ENCODE data around the gene MIGA2. TPM values are rescaled to one million over a fixed set of nuclear protein-coding genes. Genes with fewer than 3 reads are reported as not detected.
A peak's percentile ranks its signal among the peaks of the same experiment; 100 is the strongest.

The MIGA2 gene
- total and polyA plus RNA-seq, 2 of the 8 experiments (the other 6 are each of a cell fraction or from before 2014, with no cell fraction given) = 24.6 to 39.0 TPM

- Histone ChIP-seq H3K23ac (ENCODE audit: insufficient read length) (no peak overlapping the region), H3K23me2 (ENCODE audit: low read depth, low read length) (peaks cover 10% of the 10 kb centered on the region), H2AFZ (ENCODE audit: low read length) (peak overlapping the region; percentile 66; the same call in 1 of the 2 replicates), H3K9me3 (ENCODE audit: insufficient read depth in 2 of 2, low read depth in 1 of 2, low read length in 1 of 2) (no peaks in the 10 kb centered on the region), H2BK120ac (replicated peaks; ENCODE audit: low read depth, low read length) (peak overlapping the region; percentile 78), H3K27ac (ENCODE audit: low read depth, low read length) (peak overlapping the region; percentile 95), H3K79me1 (ENCODE audit: low read depth, low read length) (peaks cover 4% of the 10 kb centered on the region), H4K5ac (ENCODE audit: insufficient read length, low read depth, low read length) (peak overlapping the region; percentile 99), H2BK15ac (ENCODE audit: low read length) (no peak overlapping the region), H3K36me3 (ENCODE audit: control insufficient read depth in 2 of 4, insufficient read depth in 4 of 4, low read length in 3 of 4) (no peaks in the 10 kb centered on the region), H3K18ac (ENCODE audit: extremely low read depth, low read length) (peak overlapping the region; percentile 99), H3K14ac (ENCODE audit: insufficient read length) (no peak overlapping the region), H3K56ac (replicated peaks; ENCODE audit: insufficient read length, low read depth, low read length) (peak overlapping the region; percentile 99), H3K9ac (replicated peaks in 1 of 4; ENCODE audit: extremely low read depth in 1 of 4, low read depth in 3 of 4, low read length in 3 of 4) (peak overlapping the region; percentile 55 to 94 (median 94)), H2BK12ac (ENCODE audit: low read depth, low read length) (no peak overlapping the region; the same call in 1 of the 2 replicates), H3K27me3 (replicated peaks in 1 of 4; ENCODE audit: control insufficient read depth in 3 of 4, extremely low read depth in 1 of 4, insufficient read depth in 3 of 4, low read length in 3 of 4) (peaks cover 0 to 15% (median 13%) of the 10 kb centered on the region in 4 experiments; a peak in 5 of 7 replicates), H2BK5ac (ENCODE audit: low read depth, low read length) (peak overlapping the region; percentile 93), H4K91ac (replicated peaks; ENCODE audit: insufficient read length, low read length) (peak overlapping the region; percentile 96), H3K4me2 (ENCODE audit: insufficient read depth in 1 of 2, low read depth in 2 of 2, low read length in 2 of 2) (peak overlapping the region; percentile 84 to 99), H4K20me1 (replicated peaks in 1 of 2; ENCODE audit: control insufficient read depth in 1 of 2, insufficient read depth in 2 of 2, low read length in 2 of 2) (peaks cover 0 to 2% of the 10 kb centered on the region in 2 experiments), H2AK5ac (ENCODE audit: low read depth, low read length) (no peak overlapping the region), H3K4ac (replicated peaks; ENCODE audit: insufficient read length, low read depth, low read length) (peak overlapping the region; percentile 91), H3K79me2 (ENCODE audit: control insufficient read depth in 1 of 2, insufficient read depth in 2 of 2, low read length in 2 of 2) (peaks cover 0 to 42% of the 10 kb centered on the region in 2 experiments; a peak in 3 of 4 replicates), H2BK20ac (ENCODE audit: low read length) (no peak overlapping the region), H3K4me1 (replicated peaks in 1 of 4; ENCODE audit: control insufficient read depth in 3 of 4, insufficient read depth in 4 of 4, low read length in 3 of 4) (peaks cover 0 to 5% (median 3%) of the 10 kb centered on the region in 4 experiments; a peak in 3 of 7 replicates), H4K8ac (ENCODE audit: extremely low read depth, insufficient read depth, low read length) (peak overlapping the region; percentile 99), H3K4me3 (ENCODE audit: extremely low read depth in 1 of 4, insufficient read depth in 2 of 4, low read depth in 3 of 4, low read length in 4 of 4) (peak overlapping the region; percentile 75 to 95 (median 89))
- POLR2A ChIA-PET (ENCODE audit: partially characterized antibody) = interaction anchor here (0.5 to 4.3 kb wide), 10 partner anchors 10 to 110 kb away, joined by 3 to 21 read pairs (median 6); no protein-coding TSS in a partner anchor
- no peak for FAIRE-seq
- CTCF ChIA-PET (ENCODE audit: partially characterized antibody) = interaction anchor here (0.6 to 9.7 kb wide), 4 partner anchors 9 to 159 kb away, joined by 3 to 64 read pairs (median 4); no protein-coding TSS in a partner anchor
- 4% methylated on average over 15 of the region's 37 CpGs; no CpG with 5 or more reads in 1 of the 2 experiments for WGBS, 2 experiments (ENCODE audit: extremely low coverage in 1 of 2, insufficient coverage in 1 of 2, insufficient read length in 1 of 2, insufficient replicate concordance in 2 of 2, low coverage in 1 of 2, low lambda C conversion rate in 2 of 2, missing lambda C conversion rate in 1 of 2)
- no peak for DNase-seq (ENCODE audit: low read depth in 1 of 2, low spot score in 2 of 2)
- no peak for TF ChIP-seq EZH2 (IDR thresholded peaks at IDR 0.05; ENCODE audit: low read depth, low read length, severe bottlenecking)
- TF ChIP-seq KDM5A (IDR thresholded peaks at IDR 0.05; ENCODE audit: low read length) = 0 out of 2 replicates have a peak, but pooled peaks have one; percentile 33
- TF ChIP-seq CBX5 (IDR thresholded peaks at IDR 0.05; ENCODE audit: low read depth, low read length) = no peak
- TF ChIP-seq USF2 (IDR thresholded peaks at IDR 0.05; ENCODE audit: low read length) = no peak
- TF ChIP-seq TAF7 (optimal IDR thresholded peaks at IDR 0.05; ENCODE audit: borderline replicate concordance, low read depth, low read length) = peak; percentile 12
- TF ChIP-seq HDAC2 (IDR thresholded peaks at IDR 0.05; ENCODE audit: borderline replicate concordance in 1 of 2, low read depth in 2 of 2, low read length in 2 of 2) = 0 out of 4 replicates have a peak, but pooled peaks of 1 of the 2 experiments have one; percentile 43
- TF ChIP-seq, protein P1, sequence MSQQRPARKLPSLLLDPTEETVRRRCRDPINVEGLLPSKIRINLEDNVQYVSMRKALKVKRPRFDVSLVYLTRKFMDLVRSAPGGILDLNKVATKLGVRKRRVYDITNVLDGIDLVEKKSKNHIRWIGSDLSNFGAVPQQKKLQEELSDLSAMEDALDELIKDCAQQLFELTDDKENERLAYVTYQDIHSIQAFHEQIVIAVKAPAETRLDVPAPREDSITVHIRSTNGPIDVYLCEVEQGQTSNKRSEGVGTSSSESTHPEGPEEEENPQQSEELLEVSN (IDR thresholded peaks at IDR 0.05) = no peak
- TF ChIP-seq JUN (IDR thresholded peaks at IDR 0.05; ENCODE audit: low read depth, low read length) = no peak
- peak; percentile 33 for TF ChIP-seq KDM4A (IDR thresholded peaks at IDR 0.05; ENCODE audit: low read depth, low read length, severe bottlenecking)
Measured at GRCh38 chr9:129111528-129112151, 75.2 kb downstream of the MIGA2 start.

All from H1 (cell line).